ENCODE data around the gene AIMP2.

DNA sequence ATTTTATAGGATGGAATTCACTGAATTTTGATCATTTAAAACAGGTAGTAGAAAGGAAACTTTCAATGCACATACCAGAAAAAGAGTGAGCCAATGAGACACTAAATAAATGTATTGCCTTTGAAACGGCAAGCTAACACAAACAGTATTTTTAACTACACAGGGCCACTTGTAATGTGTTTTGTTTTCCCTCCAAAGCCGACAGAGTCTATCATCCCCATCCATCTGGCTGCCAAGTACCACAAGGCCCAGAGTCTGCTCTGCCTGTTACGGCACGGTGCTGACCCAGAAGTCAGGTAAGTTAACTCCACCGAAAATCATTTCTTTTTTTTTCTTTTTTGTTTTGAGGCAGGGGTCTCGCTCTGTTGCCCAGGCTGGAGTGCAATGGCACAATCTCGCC is 23.6 kb downstream of the AIMP2 start:
- TF ChIP-seq FOXM1 (IDR thresholded peaks at IDR 0.05; ENCODE audit: borderline replicate concordance): no peak
- no peak for TF ChIP-seq FOXK2 (IDR thresholded peaks at IDR 0.05)
- no peak for TF ChIP-seq FOXA1 (IDR thresholded peaks at IDR 0.05)
- TF ChIP-seq HDGF (IDR thresholded peaks at IDR 0.05; ENCODE audit: borderline replicate concordance): no peak
- TF ChIP-seq, protein P1, sequence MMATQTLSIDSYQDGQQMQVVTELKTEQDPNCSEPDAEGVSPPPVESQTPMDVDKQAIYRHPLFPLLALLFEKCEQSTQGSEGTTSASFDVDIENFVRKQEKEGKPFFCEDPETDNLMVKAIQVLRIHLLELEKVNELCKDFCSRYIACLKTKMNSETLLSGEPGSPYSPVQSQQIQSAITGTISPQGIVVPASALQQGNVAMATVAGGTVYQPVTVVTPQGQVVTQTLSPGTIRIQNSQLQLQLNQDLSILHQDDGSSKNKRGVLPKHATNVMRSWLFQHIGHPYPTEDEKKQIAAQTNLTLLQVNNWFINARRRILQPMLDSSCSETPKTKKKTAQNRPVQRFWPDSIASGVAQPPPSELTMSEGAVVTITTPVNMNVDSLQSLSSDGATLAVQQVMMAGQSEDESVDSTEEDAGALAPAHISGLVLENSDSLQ (IDR thresholded peaks at IDR 0.05): no peak
- TF ChIP-seq SP1 (IDR thresholded peaks at IDR 0.05): no peak
- no peak for TF ChIP-seq SUZ12 (IDR thresholded peaks at IDR 0.05)

Measured in HEK293T (cell line).